ENCODE data around the gene ZNF337.

Gene ZNF337

DNA sequence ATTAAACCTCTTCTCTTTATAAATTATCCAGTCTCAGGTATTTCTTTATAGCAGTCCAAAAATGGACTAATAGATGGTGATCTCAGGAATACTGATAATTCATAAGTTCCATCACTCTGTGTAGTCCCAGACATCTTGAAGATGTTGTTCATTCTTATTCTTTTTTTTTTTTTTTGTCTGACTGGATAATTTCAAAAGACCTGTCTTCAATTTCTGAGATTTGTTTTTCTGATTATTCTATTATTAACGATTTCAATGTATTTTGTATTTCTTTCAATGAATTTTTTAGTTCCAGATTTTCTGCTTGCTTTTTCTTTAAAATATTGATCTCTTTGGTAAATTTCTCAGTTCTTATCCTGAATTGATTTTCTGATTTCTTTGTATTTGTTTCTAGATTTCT is 29.7 kb upstream of the ZNF337 start:
- TF ChIP-seq, protein P1, sequence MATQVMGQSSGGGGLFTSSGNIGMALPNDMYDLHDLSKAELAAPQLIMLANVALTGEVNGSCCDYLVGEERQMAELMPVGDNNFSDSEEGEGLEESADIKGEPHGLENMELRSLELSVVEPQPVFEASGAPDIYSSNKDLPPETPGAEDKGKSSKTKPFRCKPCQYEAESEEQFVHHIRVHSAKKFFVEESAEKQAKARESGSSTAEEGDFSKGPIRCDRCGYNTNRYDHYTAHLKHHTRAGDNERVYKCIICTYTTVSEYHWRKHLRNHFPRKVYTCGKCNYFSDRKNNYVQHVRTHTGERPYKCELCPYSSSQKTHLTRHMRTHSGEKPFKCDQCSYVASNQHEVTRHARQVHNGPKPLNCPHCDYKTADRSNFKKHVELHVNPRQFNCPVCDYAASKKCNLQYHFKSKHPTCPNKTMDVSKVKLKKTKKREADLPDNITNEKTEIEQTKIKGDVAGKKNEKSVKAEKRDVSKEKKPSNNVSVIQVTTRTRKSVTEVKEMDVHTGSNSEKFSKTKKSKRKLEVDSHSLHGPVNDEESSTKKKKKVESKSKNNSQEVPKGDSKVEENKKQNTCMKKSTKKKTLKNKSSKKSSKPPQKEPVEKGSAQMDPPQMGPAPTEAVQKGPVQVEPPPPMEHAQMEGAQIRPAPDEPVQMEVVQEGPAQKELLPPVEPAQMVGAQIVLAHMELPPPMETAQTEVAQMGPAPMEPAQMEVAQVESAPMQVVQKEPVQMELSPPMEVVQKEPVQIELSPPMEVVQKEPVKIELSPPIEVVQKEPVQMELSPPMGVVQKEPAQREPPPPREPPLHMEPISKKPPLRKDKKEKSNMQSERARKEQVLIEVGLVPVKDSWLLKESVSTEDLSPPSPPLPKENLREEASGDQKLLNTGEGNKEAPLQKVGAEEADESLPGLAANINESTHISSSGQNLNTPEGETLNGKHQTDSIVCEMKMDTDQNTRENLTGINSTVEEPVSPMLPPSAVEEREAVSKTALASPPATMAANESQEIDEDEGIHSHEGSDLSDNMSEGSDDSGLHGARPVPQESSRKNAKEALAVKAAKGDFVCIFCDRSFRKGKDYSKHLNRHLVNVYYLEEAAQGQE (IDR thresholded peaks at IDR 0.05; ENCODE audit: insufficient replicate concordance, low read depth): no peak
- TF ChIP-seq, protein P2, sequence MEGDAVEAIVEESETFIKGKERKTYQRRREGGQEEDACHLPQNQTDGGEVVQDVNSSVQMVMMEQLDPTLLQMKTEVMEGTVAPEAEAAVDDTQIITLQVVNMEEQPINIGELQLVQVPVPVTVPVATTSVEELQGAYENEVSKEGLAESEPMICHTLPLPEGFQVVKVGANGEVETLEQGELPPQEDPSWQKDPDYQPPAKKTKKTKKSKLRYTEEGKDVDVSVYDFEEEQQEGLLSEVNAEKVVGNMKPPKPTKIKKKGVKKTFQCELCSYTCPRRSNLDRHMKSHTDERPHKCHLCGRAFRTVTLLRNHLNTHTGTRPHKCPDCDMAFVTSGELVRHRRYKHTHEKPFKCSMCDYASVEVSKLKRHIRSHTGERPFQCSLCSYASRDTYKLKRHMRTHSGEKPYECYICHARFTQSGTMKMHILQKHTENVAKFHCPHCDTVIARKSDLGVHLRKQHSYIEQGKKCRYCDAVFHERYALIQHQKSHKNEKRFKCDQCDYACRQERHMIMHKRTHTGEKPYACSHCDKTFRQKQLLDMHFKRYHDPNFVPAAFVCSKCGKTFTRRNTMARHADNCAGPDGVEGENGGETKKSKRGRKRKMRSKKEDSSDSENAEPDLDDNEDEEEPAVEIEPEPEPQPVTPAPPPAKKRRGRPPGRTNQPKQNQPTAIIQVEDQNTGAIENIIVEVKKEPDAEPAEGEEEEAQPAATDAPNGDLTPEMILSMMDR (IDR thresholded peaks at IDR 0.05; ENCODE audit: insufficient read depth, low read length): no peak
- TF ChIP-seq POLR2AphosphoS5 (IDR thresholded peaks at IDR 0.05; ENCODE audit: low read depth) (no peak), GABPA (IDR thresholded peaks at IDR 0.05; ENCODE audit: low read depth) (no peak), SPI1 (IDR thresholded peaks at IDR 0.05; ENCODE audit: borderline replicate concordance, low read depth) (no peak)
- Histone ChIP-seq H3K27ac (replicated peaks) (no peak overlapping the region), H3K27me3 (ENCODE audit: insufficient read depth, poor library complexity, severe bottlenecking) (no peaks in the 10 kb centered on the region), H3K4me3 (replicated peaks; ENCODE audit: insufficient read depth, low read length) (no peak overlapping the region)
- DNase-seq (ENCODE audit: low read depth in 1 of 2, low spot score in 1 of 2): no peak

DNA sequence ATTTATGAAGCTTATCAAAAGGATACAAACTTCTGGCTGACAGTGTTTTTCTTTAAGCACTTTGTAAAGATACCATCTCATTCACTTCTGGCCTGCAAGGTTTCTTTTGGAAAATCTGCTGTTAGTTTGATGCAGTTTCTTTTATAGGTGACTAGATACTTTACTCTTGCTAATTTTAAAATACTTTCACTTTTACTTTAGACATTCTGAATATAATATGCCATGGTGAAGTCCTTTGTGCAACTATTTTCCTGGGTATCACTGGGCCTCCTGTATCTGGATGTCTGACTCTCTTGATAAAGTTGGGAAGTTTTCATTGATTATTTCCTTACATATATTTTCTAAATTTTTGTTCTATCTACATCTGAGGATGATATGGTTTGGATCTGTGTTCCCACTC is 29.0 kb upstream of the ZNF337 start:
- TF ChIP-seq, protein P2 (IDR thresholded peaks at IDR 0.05; ENCODE audit: insufficient read depth, low read length): no peak
- TF ChIP-seq POLR2AphosphoS5 (IDR thresholded peaks at IDR 0.05; ENCODE audit: low read depth): no peak
- no peak for TF ChIP-seq GABPA (IDR thresholded peaks at IDR 0.05; ENCODE audit: low read depth)
- TF ChIP-seq, protein P1 (IDR thresholded peaks at IDR 0.05; ENCODE audit: insufficient replicate concordance, low read depth): no peak
- TF ChIP-seq SPI1 (IDR thresholded peaks at IDR 0.05; ENCODE audit: borderline replicate concordance, low read depth): no peak
- DNase-seq (ENCODE audit: low read depth in 1 of 2, low spot score in 1 of 2): no peak
- Histone ChIP-seq H3K27ac (replicated peaks) (no peak overlapping the region), H3K27me3 (ENCODE audit: insufficient read depth, poor library complexity, severe bottlenecking) (no peaks in the 10 kb centered on the region), H3K4me3 (replicated peaks; ENCODE audit: insufficient read depth, low read length) (no peak overlapping the region)

DNA sequence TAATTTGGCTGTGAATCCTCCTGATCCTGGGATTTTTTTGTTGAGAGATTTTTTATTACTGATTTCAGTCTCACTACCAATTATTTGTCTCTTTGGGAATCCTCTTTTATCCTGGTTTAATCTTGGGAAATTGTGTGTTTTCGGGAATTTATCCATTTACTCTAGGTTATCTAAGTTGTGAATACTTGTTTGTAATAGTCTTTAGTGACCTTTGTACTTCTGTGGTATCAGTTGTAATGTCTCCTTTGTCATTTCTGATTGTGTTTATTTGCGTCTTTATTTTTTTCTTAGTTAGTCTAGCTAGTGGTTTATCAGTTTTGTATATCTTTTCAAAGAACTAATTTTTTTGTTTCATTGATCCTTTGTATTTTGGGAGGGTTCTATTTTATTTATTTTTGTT is 27.3 kb upstream of the ZNF337 start:
- Histone ChIP-seq H3K4me3 (replicated peaks; ENCODE audit: insufficient read depth, low read length) (no peak overlapping the region), H3K27me3 (ENCODE audit: insufficient read depth, poor library complexity, severe bottlenecking) (no peaks in the 10 kb centered on the region), H3K27ac (replicated peaks) (no peak overlapping the region)
- DNase-seq (ENCODE audit: low read depth in 1 of 2, low spot score in 1 of 2): no peak
- TF ChIP-seq POLR2AphosphoS5 (IDR thresholded peaks at IDR 0.05; ENCODE audit: low read depth) (no peak), GABPA (IDR thresholded peaks at IDR 0.05; ENCODE audit: low read depth) (no peak), SPI1 (IDR thresholded peaks at IDR 0.05; ENCODE audit: borderline replicate concordance, low read depth) (no peak)
- TF ChIP-seq, protein P2 (IDR thresholded peaks at IDR 0.05; ENCODE audit: insufficient read depth, low read length): no peak
- TF ChIP-seq, protein P1 (IDR thresholded peaks at IDR 0.05; ENCODE audit: insufficient replicate concordance, low read depth): no peak
